ENCODE results near the gene DUSP3. TPM values are rescaled to one million over a fixed set of nuclear protein-coding genes. Genes with fewer than 3 reads are reported as not detected.

The DUSP3 gene
- total RNA-seq, 2 donors from 2014 or later: 62.4 to 78.9 TPM

DNA sequence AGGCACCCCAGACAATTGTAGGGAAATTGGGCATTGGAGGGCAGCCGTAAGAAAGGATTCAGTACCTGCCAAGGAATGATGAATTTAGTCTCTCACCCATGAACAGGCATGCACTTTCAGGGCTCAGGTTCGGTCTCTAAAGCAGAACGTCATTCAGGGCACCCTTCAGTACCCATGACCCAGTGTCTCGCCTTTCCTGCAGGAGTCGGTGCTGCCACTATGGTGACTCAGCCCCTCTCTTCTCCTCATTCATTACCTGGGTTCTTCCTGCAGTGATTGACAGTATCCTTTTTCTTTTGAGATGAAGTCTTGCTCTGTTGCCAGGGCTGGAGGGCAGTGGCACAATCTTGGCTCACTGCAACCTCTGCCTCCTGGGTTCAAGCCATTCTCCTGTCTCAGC is 28.6 kb downstream of the DUSP3 start:
- H3K27ac ChIP-seq: no peak overlapping the region
- H3K36me3 ChIP-seq: no peaks in the 10 kb centered on the region
- H3K9me3 ChIP-seq: no peaks in the 10 kb centered on the region
- TF ChIP-seq POLR2AphosphoS5 (IDR thresholded peaks at IDR 0.05): no peak
- TF ChIP-seq POLR2A (IDR thresholded peaks at IDR 0.05): no peak
- TF ChIP-seq, protein P1, sequence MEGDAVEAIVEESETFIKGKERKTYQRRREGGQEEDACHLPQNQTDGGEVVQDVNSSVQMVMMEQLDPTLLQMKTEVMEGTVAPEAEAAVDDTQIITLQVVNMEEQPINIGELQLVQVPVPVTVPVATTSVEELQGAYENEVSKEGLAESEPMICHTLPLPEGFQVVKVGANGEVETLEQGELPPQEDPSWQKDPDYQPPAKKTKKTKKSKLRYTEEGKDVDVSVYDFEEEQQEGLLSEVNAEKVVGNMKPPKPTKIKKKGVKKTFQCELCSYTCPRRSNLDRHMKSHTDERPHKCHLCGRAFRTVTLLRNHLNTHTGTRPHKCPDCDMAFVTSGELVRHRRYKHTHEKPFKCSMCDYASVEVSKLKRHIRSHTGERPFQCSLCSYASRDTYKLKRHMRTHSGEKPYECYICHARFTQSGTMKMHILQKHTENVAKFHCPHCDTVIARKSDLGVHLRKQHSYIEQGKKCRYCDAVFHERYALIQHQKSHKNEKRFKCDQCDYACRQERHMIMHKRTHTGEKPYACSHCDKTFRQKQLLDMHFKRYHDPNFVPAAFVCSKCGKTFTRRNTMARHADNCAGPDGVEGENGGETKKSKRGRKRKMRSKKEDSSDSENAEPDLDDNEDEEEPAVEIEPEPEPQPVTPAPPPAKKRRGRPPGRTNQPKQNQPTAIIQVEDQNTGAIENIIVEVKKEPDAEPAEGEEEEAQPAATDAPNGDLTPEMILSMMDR (IDR thresholded peaks at IDR 0.05): no peak
- no peak for DNase-seq (ENCODE audit: low spot score)
- no peak overlapping the region for H3K4me3 ChIP-seq
- no peaks in the 10 kb centered on the region for H3K4me1 ChIP-seq (replicated peaks)
- H3K27me3 ChIP-seq (replicated peaks; ENCODE audit: insufficient read depth): peaks cover under 1% of the 10 kb centered on the region
- 86% methylated on average over 5 of the region's 5 CpGs for WGBS
- intact Hi-C loops (cut with DNase I): loop anchor here (10.0 kb wide), 1 partner anchor 175 kb away; no protein-coding TSS in a partner anchor

DNA sequence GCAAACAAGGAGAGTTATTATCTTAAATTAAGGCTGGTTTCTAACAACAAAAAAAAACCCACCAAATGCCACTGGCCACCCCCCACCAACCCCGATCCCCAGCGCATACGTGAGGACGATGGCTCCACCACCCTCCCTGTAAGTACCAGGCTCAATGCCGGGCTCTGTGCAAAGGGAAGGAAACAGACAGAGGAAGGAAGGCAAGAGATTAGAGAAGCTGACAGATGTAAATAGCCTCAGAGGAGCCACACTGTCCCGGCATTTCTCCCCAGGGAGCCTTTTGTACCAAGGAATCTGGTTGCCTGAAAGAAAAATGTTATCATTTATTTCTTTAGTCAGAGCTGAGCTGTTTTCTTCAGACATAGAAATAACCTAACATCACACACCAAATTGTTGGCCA is 33.2 kb downstream of the DUSP3 start:
- 42% methylated on average over 6 of the region's 6 CpGs for WGBS
- Histone ChIP-seq H3K27me3 (replicated peaks; ENCODE audit: insufficient read depth) (no peaks in the 10 kb centered on the region), H3K4me3 (no peak overlapping the region), H3K27ac (no peak overlapping the region), H3K9me3 (no peaks in the 10 kb centered on the region), H3K36me3 (no peaks in the 10 kb centered on the region), H3K4me1 (replicated peaks) (no peaks in the 10 kb centered on the region)
- TF ChIP-seq POLR2A (IDR thresholded peaks at IDR 0.05) (no peak), POLR2AphosphoS5 (IDR thresholded peaks at IDR 0.05) (no peak)
- TF ChIP-seq, protein P1 (IDR thresholded peaks at IDR 0.05): no peak
- intact Hi-C loops (cut with DNase I): no loop called here
- no peak for DNase-seq (ENCODE audit: low spot score)

DNA sequence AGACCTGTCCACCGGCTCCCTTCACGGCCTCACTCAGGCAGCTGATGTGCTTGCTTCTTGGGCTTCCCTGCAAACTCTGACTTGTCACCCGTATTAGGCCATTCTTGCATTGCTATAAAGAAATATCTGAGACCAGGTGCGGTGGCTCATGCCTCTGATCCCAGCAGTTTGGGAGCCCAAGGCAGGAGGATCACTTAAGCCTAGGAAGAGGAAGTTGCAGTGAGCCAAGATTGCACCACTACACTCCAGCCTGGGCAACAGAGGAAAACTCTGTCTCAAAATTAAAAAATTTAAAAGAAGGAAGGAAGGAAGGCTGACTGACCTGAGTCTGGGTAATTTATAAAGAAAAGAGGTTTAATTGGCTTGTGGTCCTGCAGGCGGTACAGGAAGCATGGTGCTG is 37.1 kb downstream of the DUSP3 start:
- intact Hi-C loops (cut with DNase I): no loop called here
- DNase-seq (ENCODE audit: low spot score): no peak
- Histone ChIP-seq H3K27ac (no peak overlapping the region), H3K9me3 (no peaks in the 10 kb centered on the region), H3K4me3 (no peak overlapping the region), H3K4me1 (replicated peaks) (no peaks in the 10 kb centered on the region), H3K36me3 (no peaks in the 10 kb centered on the region), H3K27me3 (replicated peaks; ENCODE audit: insufficient read depth) (no peaks in the 10 kb centered on the region)
- TF ChIP-seq, protein P1 (IDR thresholded peaks at IDR 0.05): no peak
- TF ChIP-seq POLR2AphosphoS5 (IDR thresholded peaks at IDR 0.05): no peak
- no peak for TF ChIP-seq POLR2A (IDR thresholded peaks at IDR 0.05)
- WGBS: 93% methylated on average over 5 of the region's 5 CpGs

DNA sequence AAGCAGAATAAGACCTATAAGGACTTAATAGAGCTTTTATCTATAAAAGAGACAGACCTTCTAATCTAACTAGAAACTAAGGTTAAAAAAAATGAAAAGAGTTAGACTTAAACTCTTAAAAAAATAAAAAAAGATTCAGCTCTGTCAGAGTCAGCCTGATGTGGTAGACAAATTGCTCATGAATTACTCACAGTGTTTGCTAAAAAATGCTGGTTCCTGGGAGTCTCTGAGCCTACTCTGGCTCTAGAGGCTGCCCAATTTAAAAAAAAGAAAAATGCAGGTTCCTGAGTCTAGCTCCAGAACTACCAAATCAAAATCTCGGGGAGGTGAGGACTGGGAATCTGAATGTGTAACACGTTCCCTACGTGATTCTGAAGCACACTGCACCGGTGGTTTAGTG is 38.2 kb downstream of the DUSP3 start:
- WGBS: 92% methylated on average over 4 of the region's 4 CpGs
- DNase-seq (ENCODE audit: low spot score): no peak
- Histone ChIP-seq H3K36me3 (no peaks in the 10 kb centered on the region), H3K27me3 (replicated peaks; ENCODE audit: insufficient read depth) (no peaks in the 10 kb centered on the region), H3K4me3 (no peak overlapping the region), H3K4me1 (replicated peaks) (no peaks in the 10 kb centered on the region), H3K9me3 (no peaks in the 10 kb centered on the region), H3K27ac (no peak overlapping the region)
- TF ChIP-seq, protein P1 (IDR thresholded peaks at IDR 0.05): no peak
- TF ChIP-seq POLR2A (IDR thresholded peaks at IDR 0.05) (no peak), POLR2AphosphoS5 (IDR thresholded peaks at IDR 0.05) (no peak)
- intact Hi-C loops (cut with DNase I): no loop called here

DNA sequence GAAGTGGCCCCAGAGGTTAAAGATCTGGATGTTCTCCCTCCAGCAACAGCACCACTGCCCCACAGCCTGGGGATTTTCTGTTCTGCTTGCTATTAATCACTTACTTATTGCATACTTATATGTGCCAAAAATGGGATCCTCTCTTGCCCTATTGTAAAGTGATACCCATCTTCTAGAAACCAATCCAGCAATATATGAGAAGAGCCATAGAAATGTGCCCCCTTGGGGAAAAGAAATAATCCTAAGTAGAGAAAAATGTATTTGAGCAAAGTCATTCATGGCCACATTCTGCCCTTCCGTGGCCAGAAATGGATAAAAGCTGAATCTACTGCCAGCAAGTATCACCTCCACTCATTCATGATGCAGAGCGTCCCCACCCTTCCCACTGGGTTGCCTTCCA is 41.1 kb downstream of the DUSP3 start:
- intact Hi-C loops (cut with DNase I): no loop called here

More for the DNA sequence above, 41.1 kb downstream of the DUSP3 start:
- 70% methylated on average over 2 of the region's 2 CpGs for WGBS
- H3K36me3 ChIP-seq: no peaks in the 10 kb centered on the region
- no peaks in the 10 kb centered on the region for H3K4me1 ChIP-seq (replicated peaks)
- no peaks in the 10 kb centered on the region for H3K27me3 ChIP-seq (replicated peaks; ENCODE audit: insufficient read depth)
- no peak for TF ChIP-seq POLR2AphosphoS5 (IDR thresholded peaks at IDR 0.05)
- DNase-seq (ENCODE audit: low spot score): no peak
- no peak overlapping the region for H3K4me3 ChIP-seq
- H3K9me3 ChIP-seq: no peaks in the 10 kb centered on the region
- no peak overlapping the region for H3K27ac ChIP-seq
